Stimulated activated CD8-positive, alpha-beta memory T cell treated with anti-CD3 and anti-CD28 coated beads, Interleukin-4, amount 100 ng/mL, for 48 hours (primary cell): ENCODE measurements around the gene MECP2.

Experiments
- DNase-seq: peaks from one replicate; pipeline ENCODE4 v3.0.0-alpha.2; 2020

The MECP2 gene

GRCh38 chrX:153984351-153985178, 113.0 kb downstream of the MECP2 start:
- peak; percentile 59 for DNase-seq

- peak; percentile 32 for DNase-seq
Measured at GRCh38 chrX:153983321-153983801, 114.2 kb downstream of the MECP2 start.

- DNase-seq, result peak; percentile 77
Measured at GRCh38 chrX:153981771-153982533, 115.6 kb downstream of the MECP2 start.

GRCh38 chrX:153981231-153981630, 116.3 kb downstream of the MECP2 start:
- no peak for DNase-seq

- DNase-seq, result peak; percentile 35
Measured at GRCh38 chrX:153980394-153980793, 117.1 kb downstream of the MECP2 start.

GRCh38 chrX:153974726-153975286, 122.7 kb downstream of the MECP2 start:
- no peak for DNase-seq

GRCh38 chrX:153974003-153974725, 123.4 kb downstream of the MECP2 start:
- DNase-seq, result no peak

- DNase-seq, result no peak
Measured at GRCh38 chrX:153973127-153974002, 124.2 kb downstream of the MECP2 start.

GRCh38 chrX:153972368-153973126, 125.0 kb downstream of the MECP2 start, which contains the start of gene TMEM187:
TSS of gene TMEM187 (plus strand) at chrX:153972754. CDS start at chrX:153982063, 9,309 bp downstream.
- DNase-seq, result peak; percentile 88
